ENCODE measurements around the gene AVPI1.

GRCh38 chr10:97708976-97709946 lies 22.2 kb upstream of the AVPI1 start:
- TF ChIP-seq MAX (IDR thresholded peaks at IDR 0.05; ENCODE audit: insufficient read depth, insufficient read length) (no peak), EZH2 (IDR thresholded peaks at IDR 0.05; ENCODE audit: borderline replicate concordance, low read depth, low read length, severe bottlenecking) (no peak)

All from endothelial cell of umbilical vein (primary cell).